Measurements from ENCODE around the gene ME2.

The ME2 gene

DNA sequence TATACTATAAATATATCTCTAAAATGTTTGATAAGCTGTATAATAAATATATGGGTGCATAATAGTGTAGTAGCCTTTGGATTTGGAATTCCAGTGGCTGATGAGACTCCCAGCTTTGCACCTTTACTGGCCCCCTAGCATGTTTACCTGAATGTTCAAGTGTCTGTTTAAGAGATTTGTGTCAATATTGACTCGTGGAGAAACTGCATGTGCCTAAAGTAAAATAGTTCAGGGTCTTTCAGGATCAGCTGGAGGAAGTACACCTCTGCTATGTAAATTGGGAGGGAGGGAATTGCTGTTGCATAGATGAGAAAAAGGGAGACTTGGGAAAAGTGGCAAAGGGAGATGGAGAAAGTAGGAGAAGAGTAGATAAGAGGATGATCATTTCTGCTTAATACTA, 23.9 kb downstream of the ME2 start:
- TF ChIP-seq CTCF (IDR thresholded peaks at IDR 0.05; ENCODE audit: low read depth, low read length, poor library complexity, severe bottlenecking) = no peak
- no peak for TF ChIP-seq EZH2phosphoT487 (IDR thresholded peaks at IDR 0.05; ENCODE audit: borderline replicate concordance, low read length)
- Histone ChIP-seq H3K27me3 (ENCODE audit: control insufficient read depth, low read length) (no peaks in the 10 kb centered on the region), H3K9me2 (replicated peaks; ENCODE audit: control insufficient read depth, low read length) (no peaks in the 10 kb centered on the region), H3K27ac (ENCODE audit: low read depth, low read length) (no peak overlapping the region), H3K4me1 (ENCODE audit: control insufficient read depth, low read length) (no peaks in the 10 kb centered on the region), H3K9me3 (ENCODE audit: control insufficient read depth, insufficient read depth, low read length) (no peaks in the 10 kb centered on the region), H3K36me3 (ENCODE audit: control insufficient read depth, low read length) (peaks cover 76% of the 10 kb centered on the region), H3F3A (ENCODE audit: control insufficient read depth, insufficient read depth) (no peaks in the 10 kb centered on the region), H3K4me3 (ENCODE audit: low read length) (no peak overlapping the region), H4K20me1 (ENCODE audit: control insufficient read depth, insufficient read depth, low read depth, low read length) (no peaks in the 10 kb centered on the region), H3K79me2 (ENCODE audit: control insufficient read depth, low read length) (peaks cover 16% of the 10 kb centered on the region), H3K4me2 (ENCODE audit: low read length) (no peak overlapping the region)

DNA sequence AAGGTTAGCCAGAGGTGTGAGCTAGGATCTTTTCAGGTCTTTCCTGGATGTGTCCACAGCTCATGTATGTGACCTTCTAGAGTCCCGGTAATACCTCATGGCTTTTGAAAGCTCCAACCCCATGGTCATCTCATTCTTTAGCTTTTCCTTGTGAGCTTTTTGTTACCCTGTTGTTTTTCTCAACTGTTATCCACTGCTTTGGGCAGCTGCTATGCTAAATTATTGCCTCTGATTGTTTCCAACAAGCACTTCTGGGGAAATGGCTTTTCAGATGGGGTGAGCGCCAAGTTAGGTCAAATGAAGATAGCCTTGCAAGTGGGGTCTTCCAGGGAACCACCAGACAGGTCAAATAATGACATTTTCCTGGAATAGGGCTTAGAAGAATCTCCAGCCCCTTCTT, 27.9 kb downstream of the ME2 start:
- TF ChIP-seq CTCF (IDR thresholded peaks at IDR 0.05; ENCODE audit: low read depth, low read length, poor library complexity, severe bottlenecking) (no peak), EZH2phosphoT487 (IDR thresholded peaks at IDR 0.05; ENCODE audit: borderline replicate concordance, low read length) (no peak)
- no peaks in the 10 kb centered on the region for H4K20me1 ChIP-seq (ENCODE audit: control insufficient read depth, insufficient read depth, low read depth, low read length)
- no peak overlapping the region for H3K27ac ChIP-seq (ENCODE audit: low read depth, low read length)
- H3K79me2 ChIP-seq (ENCODE audit: control insufficient read depth, low read length) = peaks cover 14% of the 10 kb centered on the region
- H3K4me1 ChIP-seq (ENCODE audit: control insufficient read depth, low read length) = no peaks in the 10 kb centered on the region
- H3K27me3 ChIP-seq (ENCODE audit: control insufficient read depth, low read length) = no peaks in the 10 kb centered on the region
- no peak overlapping the region for H3K4me2 ChIP-seq (ENCODE audit: low read length)
- no peaks in the 10 kb centered on the region for H3K9me3 ChIP-seq (ENCODE audit: control insufficient read depth, insufficient read depth, low read length)
- peaks cover 74% of the 10 kb centered on the region for H3K36me3 ChIP-seq (ENCODE audit: control insufficient read depth, low read length)
- H3K9me2 ChIP-seq (replicated peaks; ENCODE audit: control insufficient read depth, low read length) = no peaks in the 10 kb centered on the region
- no peak overlapping the region for H3K4me3 ChIP-seq (ENCODE audit: low read length)
- H3F3A ChIP-seq (ENCODE audit: control insufficient read depth, insufficient read depth) = no peaks in the 10 kb centered on the region

DNA sequence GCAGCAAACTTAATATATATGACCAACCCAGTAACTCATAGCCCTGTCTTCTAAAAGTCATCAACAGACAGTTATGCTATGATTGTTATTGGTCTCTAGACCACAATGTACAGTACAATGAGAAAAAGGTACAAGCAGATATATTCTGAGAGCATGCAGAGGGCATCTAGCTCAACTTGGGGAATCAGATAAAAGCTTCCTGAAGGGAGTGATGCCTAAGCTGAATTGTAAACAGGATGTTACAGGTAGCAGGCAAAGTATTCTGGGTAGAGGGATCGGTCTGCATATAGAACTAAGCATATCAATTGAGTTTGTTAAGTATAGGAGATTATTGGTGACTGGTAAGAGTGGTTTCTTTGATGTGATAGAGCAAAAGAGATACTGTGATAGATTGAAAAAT, 30.3 kb downstream of the ME2 start:
- Histone ChIP-seq H3K27ac (ENCODE audit: low read depth, low read length) (no peak overlapping the region), H3K9me2 (replicated peaks; ENCODE audit: control insufficient read depth, low read length) (no peaks in the 10 kb centered on the region), H3K4me2 (ENCODE audit: low read length) (no peak overlapping the region), H3K27me3 (ENCODE audit: control insufficient read depth, low read length) (no peaks in the 10 kb centered on the region), H3K36me3 (ENCODE audit: control insufficient read depth, low read length) (peaks cover 82% of the 10 kb centered on the region), H3K4me3 (ENCODE audit: low read length) (no peak overlapping the region), H3K79me2 (ENCODE audit: control insufficient read depth, low read length) (peaks cover 10% of the 10 kb centered on the region), H3F3A (ENCODE audit: control insufficient read depth, insufficient read depth) (no peaks in the 10 kb centered on the region), H3K9me3 (ENCODE audit: control insufficient read depth, insufficient read depth, low read length) (no peaks in the 10 kb centered on the region), H3K4me1 (ENCODE audit: control insufficient read depth, low read length) (no peaks in the 10 kb centered on the region), H4K20me1 (ENCODE audit: control insufficient read depth, insufficient read depth, low read depth, low read length) (no peaks in the 10 kb centered on the region)
- TF ChIP-seq EZH2phosphoT487 (IDR thresholded peaks at IDR 0.05; ENCODE audit: borderline replicate concordance, low read length) (no peak), CTCF (IDR thresholded peaks at IDR 0.05; ENCODE audit: low read depth, low read length, poor library complexity, severe bottlenecking) (no peak)

GRCh38 chr18:50911006-50911405, 32.1 kb downstream of the ME2 start:
- no peak for TF ChIP-seq EZH2phosphoT487 (IDR thresholded peaks at IDR 0.05; ENCODE audit: borderline replicate concordance, low read length)
- TF ChIP-seq CTCF (IDR thresholded peaks at IDR 0.05; ENCODE audit: low read depth, low read length, poor library complexity, severe bottlenecking) = no peak
- H3K4me3 ChIP-seq (ENCODE audit: low read length) = no peak overlapping the region
- no peaks in the 10 kb centered on the region for H3K27me3 ChIP-seq (ENCODE audit: control insufficient read depth, low read length)
- no peak overlapping the region for H3K27ac ChIP-seq (ENCODE audit: low read depth, low read length)
- H4K20me1 ChIP-seq (ENCODE audit: control insufficient read depth, insufficient read depth, low read depth, low read length) = no peaks in the 10 kb centered on the region
- no peaks in the 10 kb centered on the region for H3F3A ChIP-seq (ENCODE audit: control insufficient read depth, insufficient read depth)
- no peaks in the 10 kb centered on the region for H3K9me2 ChIP-seq (replicated peaks; ENCODE audit: control insufficient read depth, low read length)
- H3K4me1 ChIP-seq (ENCODE audit: control insufficient read depth, low read length) = no peaks in the 10 kb centered on the region
- no peak overlapping the region for H3K4me2 ChIP-seq (ENCODE audit: low read length)
- peaks cover 6% of the 10 kb centered on the region; the same call in 1 of the 2 replicates for H3K79me2 ChIP-seq (ENCODE audit: control insufficient read depth, low read length)
- H3K36me3 ChIP-seq (ENCODE audit: control insufficient read depth, low read length) = peaks cover 73% of the 10 kb centered on the region
- no peaks in the 10 kb centered on the region for H3K9me3 ChIP-seq (ENCODE audit: control insufficient read depth, insufficient read depth, low read length)
